Ovary (tissue), 3 donors: Measurements from ENCODE around the gene ZBTB43.

Source experiments
- CTCF ChIP-seq, 3 donors: fragments of 450-650 bp in 2 of 3; fragments of 200-600 bp in 1 of 3; IDR thresholded peaks; one replicate each; pipeline versions ENCODE4 v1.5.1 to v1.8.0; 2016 to 2022; ENCODE audit warnings: antibody characterized with exemption in 3 of 3, mild to moderate bottlenecking in 1 of 3
- POLR2A ChIP-seq: fragments of 450-650 bp; IDR thresholded peaks from one replicate; pipeline ENCODE4 v1.6.1; 2017; ENCODE audit warnings: antibody characterized with exemption, mild to moderate bottlenecking, moderate library complexity
- donor health status: DM: no; HTN: no; CAD: no.

GRCh38 chr9:126836216-126836615, 31.4 kb downstream of the ZBTB43 start:
- TF ChIP-seq CTCF (IDR thresholded peaks at IDR 0.05) (no peak), POLR2A (no peak)
